CD4-positive, alpha-beta T cell treated with Interleukin-6 at 100 ng/mL for 8 hours (primary cell): ENCODE measurements around the gene KCNV2.
"Not testable (repeated sequence)": the region's sequence is repeated elsewhere in the genome, so short reads cannot be mapped to it uniquely, and the experiment has no call there.

ENCODE experiments used
- DNase-seq: peaks from one replicate; pipeline ENCODE4 v3.0.0-alpha.2; 2020; ENCODE audit warnings: mixed read lengths, low spot score

Gene KCNV2

GRCh38 chr9:2717385-2717784 lies at the start of gene KCNV2:
Gene KCNV2, plus strand, starts transcription at chr9:2717510. Its CDS starts 230 bp downstream, at chr9:2717740.
- no peak for DNase-seq

GRCh38 chr9:2673161-2673560 lies 44.1 kb upstream of the KCNV2 start:
- no peak for DNase-seq

DNA sequence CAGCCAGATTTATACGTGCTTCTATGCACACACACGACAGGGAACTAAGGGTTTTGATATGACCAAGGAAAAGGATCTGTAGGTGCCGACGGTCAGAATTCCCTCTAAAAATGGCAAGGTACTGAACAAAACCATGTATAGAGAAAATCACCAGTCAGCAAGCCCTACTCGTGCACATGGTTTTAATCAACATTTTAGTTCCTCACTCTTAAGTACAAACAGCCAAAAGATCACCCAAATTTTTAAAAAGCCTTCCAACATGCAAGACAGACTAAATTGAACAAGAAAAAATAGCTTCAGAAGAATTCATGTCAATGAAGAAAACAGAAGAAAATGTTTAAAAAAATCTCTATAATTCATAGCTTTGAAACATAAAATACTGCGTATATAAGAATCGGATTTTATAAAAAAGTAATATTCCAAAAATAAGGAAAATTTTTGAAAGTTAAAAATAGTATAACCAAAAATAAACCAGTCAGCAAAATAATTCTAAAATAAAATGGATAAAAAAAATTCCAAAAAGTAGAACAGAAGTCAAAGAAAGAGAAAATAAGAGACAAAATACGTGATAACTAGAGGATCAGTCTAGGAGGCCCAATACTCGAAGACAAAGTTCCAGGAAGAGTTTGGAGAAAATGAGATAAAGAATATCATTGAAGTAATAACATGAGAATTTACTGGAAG lies 43.0 kb upstream of the KCNV2 start:
- DNase-seq: no peak

GRCh38 chr9:2675834-2676233 lies 41.5 kb upstream of the KCNV2 start:
- no peak for DNase-seq

- DNase-seq: no peak
Measured at GRCh38 chr9:2676466-2676865, 40.8 kb upstream of the KCNV2 start.

GRCh38 chr9:2677915-2678889 lies 39.1 kb upstream of the KCNV2 start:
- no peak for DNase-seq

DNA sequence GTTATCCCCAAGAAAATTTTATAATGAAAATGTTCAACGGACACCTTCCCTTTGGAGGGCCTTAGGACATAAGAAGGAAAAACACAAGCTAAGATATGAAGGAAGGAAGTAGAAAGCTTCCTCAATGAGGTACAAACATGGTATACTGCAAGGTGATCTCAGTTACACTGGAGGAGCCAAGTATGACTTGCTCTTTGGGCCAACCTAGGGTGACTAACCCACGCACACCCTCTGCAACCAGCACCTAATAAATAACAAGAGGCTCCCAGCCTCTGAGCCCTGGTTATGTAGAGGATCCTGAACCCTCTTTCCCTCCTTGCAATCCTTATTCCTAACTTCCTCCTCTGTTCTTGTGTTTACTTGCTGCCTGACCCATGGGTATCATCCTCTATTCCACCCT lies 38.3 kb upstream of the KCNV2 start:
- DNase-seq: no peak

GRCh38 chr9:2681981-2682380 lies 35.3 kb upstream of the KCNV2 start:
- no peak for DNase-seq

DNA sequence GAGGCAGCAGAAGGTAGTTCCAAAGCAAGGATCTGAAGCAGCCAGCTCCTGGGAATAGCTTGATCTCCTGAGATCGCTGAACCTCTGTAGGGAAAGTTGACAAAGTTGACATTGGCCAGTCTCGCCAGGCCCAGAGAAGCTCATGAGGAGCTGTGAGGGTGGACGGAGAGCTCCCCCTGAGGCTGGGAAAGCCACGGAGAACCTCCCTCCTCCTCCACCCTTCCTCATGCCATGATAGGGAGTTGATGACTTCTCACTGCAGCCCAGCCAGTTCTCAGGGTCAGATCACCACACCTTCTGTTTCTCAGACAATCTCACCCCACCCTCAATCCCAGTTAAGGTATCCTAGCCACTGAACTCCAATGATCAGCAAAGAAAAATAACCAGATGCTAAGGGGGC lies 30.4 kb upstream of the KCNV2 start:
- DNase-seq: no peak

GRCh38 chr9:2688636-2689035 lies 28.7 kb upstream of the KCNV2 start:
- no peak for DNase-seq

DNA sequence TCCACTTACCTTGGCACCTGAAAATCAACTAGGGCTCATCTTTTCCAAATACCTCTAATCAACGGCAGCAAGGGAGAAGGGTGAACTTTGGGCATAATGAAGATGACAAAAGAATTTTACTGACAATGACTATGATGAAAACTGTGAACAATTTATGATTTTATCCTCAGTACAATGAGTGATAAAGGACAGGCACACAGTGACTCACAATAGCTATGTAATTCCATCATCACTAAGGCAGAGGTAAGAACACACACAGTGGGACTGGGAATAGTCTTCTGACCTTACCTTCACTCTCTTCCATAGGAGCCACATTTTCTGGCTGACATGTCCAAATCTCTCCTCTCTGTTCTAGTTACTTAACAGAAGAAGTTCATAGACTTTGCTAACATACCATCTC lies 26.1 kb upstream of the KCNV2 start:
- DNase-seq: no peak

DNA sequence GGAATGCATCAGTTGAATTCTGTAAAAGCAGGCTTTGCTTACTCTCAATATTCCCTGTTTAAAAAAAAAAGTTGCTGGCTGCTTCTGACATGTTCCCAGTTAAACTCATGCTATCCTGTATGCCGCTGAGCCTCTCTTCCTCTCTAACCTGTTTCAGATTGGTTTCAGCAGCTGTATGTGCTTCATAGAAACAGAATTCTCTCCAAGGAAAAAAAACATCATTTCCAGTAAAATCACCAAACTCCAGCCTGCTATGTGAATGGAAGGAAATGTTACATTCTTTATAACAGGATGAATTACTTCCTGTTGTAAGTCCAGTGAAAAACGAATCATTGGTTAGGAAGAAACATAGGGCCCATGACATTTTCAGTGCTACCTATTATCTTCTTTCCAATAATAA lies 25.7 kb upstream of the KCNV2 start:
- DNase-seq: no peak

DNA sequence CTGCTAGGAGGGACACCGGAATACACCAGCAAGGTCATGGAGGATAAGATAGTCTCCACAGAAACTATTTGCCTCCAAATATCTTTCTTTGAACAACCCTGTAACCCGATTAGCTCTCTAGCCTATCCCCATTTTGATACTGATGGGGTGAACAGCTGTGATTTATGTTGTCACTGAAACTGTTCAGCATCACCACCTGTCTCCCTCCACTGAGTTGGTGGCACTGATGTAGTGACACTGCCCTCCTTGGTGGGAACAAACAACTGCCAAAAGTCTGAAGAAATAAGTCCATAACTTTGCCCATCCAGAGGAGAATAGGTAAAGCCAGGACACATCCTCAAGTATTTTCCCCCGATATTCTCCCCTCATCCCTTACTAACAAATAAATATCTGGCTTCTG lies 24.3 kb upstream of the KCNV2 start:
- no peak for DNase-seq

GRCh38 chr9:2697492-2697891 lies 19.8 kb upstream of the KCNV2 start:
- DNase-seq: no peak

GRCh38 chr9:2700398-2700797 lies 16.9 kb upstream of the KCNV2 start:
- no peak for DNase-seq

- no peak for DNase-seq
Measured at GRCh38 chr9:2700909-2701550, 16.3 kb upstream of the KCNV2 start.

DNA sequence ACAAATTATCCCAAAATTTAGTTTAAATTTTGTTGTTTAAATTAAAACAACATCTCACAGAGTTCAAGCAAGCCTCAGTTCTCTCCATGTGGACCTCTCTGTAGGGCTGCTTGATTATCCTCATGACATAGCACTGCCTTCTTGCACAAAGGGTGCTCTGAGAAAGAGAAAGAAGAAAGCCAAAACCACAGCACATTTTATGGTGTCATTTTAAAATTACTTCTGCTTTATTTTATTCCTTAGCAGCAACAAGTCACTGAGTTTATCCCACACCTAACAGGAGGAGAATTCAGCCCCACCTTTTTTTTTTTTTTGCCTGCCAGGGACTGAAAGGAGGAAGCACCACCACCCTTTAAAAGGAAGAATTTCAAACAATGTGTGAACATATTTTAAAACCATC lies 12.8 kb upstream of the KCNV2 start:
- no peak for DNase-seq

GRCh38 chr9:2707256-2707655 lies 10.1 kb upstream of the KCNV2 start:
- DNase-seq: not testable (repeated sequence)

- no peak for DNase-seq
Measured at GRCh38 chr9:2709645-2710101, 7.6 kb upstream of the KCNV2 start.

DNA sequence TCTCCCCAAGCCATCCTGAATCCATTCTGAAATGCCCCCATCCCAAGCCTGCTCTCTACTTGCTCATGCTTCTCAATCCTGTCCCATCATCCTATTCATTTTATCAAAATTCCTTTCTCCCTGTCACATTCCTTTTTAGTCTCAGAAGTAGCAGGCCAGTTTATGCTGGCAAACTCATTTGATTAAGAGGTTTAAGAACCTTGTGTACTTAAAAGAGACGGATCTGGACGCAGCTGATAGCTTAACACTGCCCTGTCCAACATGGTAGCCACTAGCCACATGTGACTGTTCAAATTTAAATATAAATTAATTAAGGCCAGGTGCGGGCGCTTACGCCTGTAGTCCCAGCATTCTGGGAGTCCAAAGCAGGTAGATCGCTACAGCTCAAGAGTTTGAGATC lies 5.6 kb upstream of the KCNV2 start:
- no peak for DNase-seq

GRCh38 chr9:2718001-2718697 lies 839 bp downstream of the KCNV2 start:
- no peak for DNase-seq

GRCh38 chr9:2718698-2719033 lies 1.4 kb downstream of the KCNV2 start:
- no peak for DNase-seq
